Activated T-cell treated with anti-CD3 and anti-CD28 coated beads, Interleukin-2, amount 50 U/mL, for 24 hours (primary cell): Measurements from ENCODE around the gene GPR22.
A peak's percentile ranks its signal among the peaks of the same experiment; 100 is the strongest.

Experiments
- DNase-seq: peaks from one replicate; pipeline ENCODE4 v3.0.0-alpha.2; 2020
- H3K27ac Mint-ChIP-seq: 2 replicates; pipeline ENCODE4 v1.8.0; 2020; ENCODE audit warnings: mild to moderate bottlenecking, mixed read lengths
- H3K27me3 Mint-ChIP-seq: 2 replicates; pipeline ENCODE4 v1.8.0; 2020; ENCODE audit warnings: mixed read lengths
- H3K36me3 Mint-ChIP-seq: 2 replicates; pipeline ENCODE4 v1.8.0; 2020; ENCODE audit warnings: low read depth, mixed read lengths
- H3K4me1 Mint-ChIP-seq: 2 replicates; pipeline ENCODE4 v1.8.0; 2020; ENCODE audit warnings: low read depth, mixed read lengths
- H3K4me3 Mint-ChIP-seq: 2 replicates; pipeline ENCODE4 v1.8.0; 2020; ENCODE audit warnings: mild to moderate bottlenecking, moderate library complexity, mixed read lengths
- H3K9me3 Mint-ChIP-seq: 2 replicates; pipeline ENCODE4 v1.8.0; 2020; ENCODE audit warnings: mixed read lengths

Gene GPR22

DNA sequence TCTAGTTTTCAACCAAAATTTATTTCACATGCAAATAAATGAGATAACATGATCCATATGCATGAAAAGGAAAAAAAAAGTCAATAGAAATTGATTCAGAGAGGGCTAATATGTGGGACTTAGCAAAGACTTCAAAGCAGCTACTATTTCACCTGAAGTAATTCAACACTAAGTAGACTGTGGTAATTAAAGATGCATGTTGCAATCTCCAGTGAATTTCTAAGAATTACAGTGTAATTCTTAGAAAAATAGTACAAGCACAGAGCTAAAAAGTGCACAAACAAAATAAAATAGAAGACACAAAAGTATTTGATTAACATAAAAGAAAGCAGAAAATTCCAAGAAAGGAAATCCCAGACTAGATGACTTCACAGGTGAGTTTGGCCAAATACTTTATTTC is 25.7 kb downstream of the GPR22 start:
- H3K27me3 Mint-ChIP-seq = no peaks in the 10 kb centered on the region

DNA sequence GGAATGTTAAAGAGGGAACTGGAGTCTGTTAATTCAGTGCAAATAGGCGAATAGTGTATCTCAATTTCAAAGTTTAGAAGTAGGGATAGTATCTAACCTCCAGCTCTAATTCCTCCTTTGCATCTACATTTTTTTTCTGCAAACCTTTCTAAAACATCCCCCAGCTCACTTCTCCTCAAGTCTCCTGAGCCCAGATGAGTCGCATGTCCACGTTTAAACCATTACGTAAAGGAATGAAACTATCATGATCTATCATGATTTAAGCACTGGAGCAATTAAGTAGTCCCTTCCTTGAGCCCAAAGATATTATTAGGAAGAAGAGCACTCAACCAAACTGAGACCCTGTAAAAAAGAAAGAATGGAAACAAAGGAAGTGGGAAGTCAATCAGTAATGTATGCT is 29.9 kb downstream of the GPR22 start:
- Mint-ChIP-seq H3K4me1 (peaks cover 35% of the 10 kb centered on the region), H3K27ac (no peak overlapping the region), H3K27me3 (no peaks in the 10 kb centered on the region), H3K36me3 (peaks cover 23% of the 10 kb centered on the region), H3K4me3 (no peak overlapping the region), H3K9me3 (no peaks in the 10 kb centered on the region)
- DNase-seq = no peak

More for the DNA sequence above, 25.7 kb downstream of the GPR22 start:
- Mint-ChIP-seq H3K4me3 (no peak overlapping the region), H3K36me3 (peaks cover 26% of the 10 kb centered on the region), H3K27ac (no peak overlapping the region), H3K4me1 (peaks cover 41% of the 10 kb centered on the region), H3K9me3 (no peaks in the 10 kb centered on the region)
- DNase-seq = no peak

DNA sequence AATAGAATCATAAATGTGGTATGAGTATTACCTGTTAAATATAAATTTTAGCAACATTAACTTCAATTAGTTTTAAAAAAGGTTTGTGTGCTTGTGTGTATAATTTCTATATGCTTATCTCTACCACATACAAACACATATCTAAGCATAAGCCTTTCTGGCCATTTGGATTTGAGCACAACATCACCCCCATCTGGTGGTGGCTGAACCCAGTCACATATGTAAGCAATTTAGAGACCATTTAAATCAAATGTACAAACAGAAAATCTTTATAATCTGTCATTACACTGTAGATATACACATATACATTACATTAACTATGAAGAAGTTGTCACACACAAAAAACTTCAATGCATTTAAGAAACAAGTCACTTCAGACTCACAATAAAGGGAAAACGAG is 31.7 kb downstream of the GPR22 start:
- Mint-ChIP-seq H3K4me1 (peaks cover 33% of the 10 kb centered on the region), H3K9me3 (no peaks in the 10 kb centered on the region), H3K4me3 (no peak overlapping the region), H3K27ac (no peak overlapping the region), H3K36me3 (peaks cover 34% of the 10 kb centered on the region), H3K27me3 (no peaks in the 10 kb centered on the region)
- no peak for DNase-seq

DNA sequence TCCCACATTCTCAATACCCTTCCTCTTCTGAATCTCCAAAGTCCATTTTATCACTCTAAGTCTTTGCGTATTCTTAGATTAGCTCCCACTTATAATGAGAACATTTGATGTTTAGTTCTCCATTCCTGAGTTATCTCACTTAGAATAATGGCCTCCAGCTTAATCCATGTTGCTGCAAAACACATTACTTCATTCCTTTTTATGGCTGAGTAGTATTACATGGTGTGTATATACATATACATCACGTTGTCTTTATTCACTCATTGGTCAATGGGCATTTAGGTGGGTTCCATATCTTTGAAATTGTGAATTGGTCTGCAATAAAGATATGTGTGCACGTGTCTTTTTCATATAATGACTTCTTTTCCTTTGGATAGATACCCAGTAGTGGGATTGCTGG is 32.3 kb downstream of the GPR22 start:
- no peaks in the 10 kb centered on the region for H3K9me3 Mint-ChIP-seq
- no peak overlapping the region for H3K27ac Mint-ChIP-seq
- H3K4me3 Mint-ChIP-seq = no peak overlapping the region
- H3K27me3 Mint-ChIP-seq = no peaks in the 10 kb centered on the region
- peaks cover 31% of the 10 kb centered on the region for H3K4me1 Mint-ChIP-seq
- H3K36me3 Mint-ChIP-seq = peaks cover 32% of the 10 kb centered on the region
- DNase-seq = no peak

DNA sequence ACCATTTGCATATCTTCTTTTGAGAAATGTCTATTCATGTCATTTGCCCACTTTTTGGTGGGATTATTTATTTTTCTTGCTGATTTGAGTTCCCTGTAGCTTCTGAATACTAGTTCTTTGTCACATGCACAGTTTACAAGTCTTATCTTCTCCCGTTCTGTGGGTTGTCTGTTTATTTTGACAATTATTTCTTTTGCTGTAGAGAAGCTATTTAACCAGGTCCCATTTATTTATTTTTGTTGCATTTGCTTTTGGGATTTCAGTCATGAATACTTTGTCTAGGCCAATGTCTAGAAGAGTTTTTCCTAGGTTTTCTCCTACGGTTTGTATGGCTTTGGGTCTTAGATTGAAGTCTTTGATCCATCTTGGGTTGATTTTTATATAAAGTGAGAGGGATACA is 32.9 kb downstream of the GPR22 start:
- H3K36me3 Mint-ChIP-seq = peaks cover 33% of the 10 kb centered on the region
- H3K27ac Mint-ChIP-seq = no peak overlapping the region
- no peaks in the 10 kb centered on the region for H3K27me3 Mint-ChIP-seq
- no peak overlapping the region for H3K4me3 Mint-ChIP-seq
- H3K9me3 Mint-ChIP-seq = no peaks in the 10 kb centered on the region
- no peak for DNase-seq
- H3K4me1 Mint-ChIP-seq = peaks cover 33% of the 10 kb centered on the region

DNA sequence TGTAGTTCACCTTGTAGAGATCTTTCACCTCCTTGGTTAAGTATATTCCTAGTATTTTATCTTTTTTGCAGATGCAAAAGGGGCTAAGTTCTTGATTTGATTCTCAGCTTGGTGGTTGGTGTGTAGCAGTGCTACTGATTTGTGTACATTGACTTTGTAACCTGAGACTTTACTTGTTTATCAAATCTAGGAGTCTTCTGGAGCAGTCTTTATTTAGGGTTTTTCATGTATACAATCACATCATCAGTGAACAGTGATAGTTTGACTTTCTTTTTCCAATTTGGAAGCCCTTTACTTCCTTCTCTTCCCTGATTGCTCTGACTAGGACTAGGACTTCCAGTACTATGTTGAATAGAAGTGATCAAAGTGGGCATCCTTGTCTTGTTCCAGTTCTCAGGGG is 33.8 kb downstream of the GPR22 start:
- Mint-ChIP-seq H3K36me3 (peaks cover 31% of the 10 kb centered on the region), H3K27ac (no peak overlapping the region), H3K9me3 (no peaks in the 10 kb centered on the region), H3K4me1 (peaks cover 29% of the 10 kb centered on the region), H3K27me3 (no peaks in the 10 kb centered on the region), H3K4me3 (no peak overlapping the region)
- DNase-seq = no peak

DNA sequence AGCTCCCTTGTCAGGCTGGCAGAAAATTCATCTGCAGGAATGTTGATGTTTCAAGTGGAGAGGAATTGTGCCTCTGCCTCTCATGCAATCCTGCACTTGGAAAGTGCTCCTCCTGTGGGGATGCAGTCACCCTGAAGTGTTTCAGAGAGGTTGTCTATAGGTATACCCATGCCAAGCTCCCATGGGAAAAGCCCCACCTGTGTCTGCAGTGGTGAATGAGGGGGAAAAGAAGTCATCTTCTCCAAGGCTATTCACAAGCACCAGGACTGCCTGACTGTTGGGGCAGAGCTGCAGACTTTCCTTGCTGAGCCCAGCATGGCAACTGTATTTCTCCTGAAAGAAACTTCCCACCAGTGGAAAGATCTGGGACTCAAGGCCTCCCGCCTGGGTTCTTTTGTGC is 35.5 kb downstream of the GPR22 start:
- Mint-ChIP-seq H3K27ac (no peak overlapping the region), H3K36me3 (peaks cover 26% of the 10 kb centered on the region), H3K9me3 (no peaks in the 10 kb centered on the region), H3K4me1 (peaks cover 32% of the 10 kb centered on the region), H3K27me3 (no peaks in the 10 kb centered on the region), H3K4me3 (no peak overlapping the region)
- no peak for DNase-seq

DNA sequence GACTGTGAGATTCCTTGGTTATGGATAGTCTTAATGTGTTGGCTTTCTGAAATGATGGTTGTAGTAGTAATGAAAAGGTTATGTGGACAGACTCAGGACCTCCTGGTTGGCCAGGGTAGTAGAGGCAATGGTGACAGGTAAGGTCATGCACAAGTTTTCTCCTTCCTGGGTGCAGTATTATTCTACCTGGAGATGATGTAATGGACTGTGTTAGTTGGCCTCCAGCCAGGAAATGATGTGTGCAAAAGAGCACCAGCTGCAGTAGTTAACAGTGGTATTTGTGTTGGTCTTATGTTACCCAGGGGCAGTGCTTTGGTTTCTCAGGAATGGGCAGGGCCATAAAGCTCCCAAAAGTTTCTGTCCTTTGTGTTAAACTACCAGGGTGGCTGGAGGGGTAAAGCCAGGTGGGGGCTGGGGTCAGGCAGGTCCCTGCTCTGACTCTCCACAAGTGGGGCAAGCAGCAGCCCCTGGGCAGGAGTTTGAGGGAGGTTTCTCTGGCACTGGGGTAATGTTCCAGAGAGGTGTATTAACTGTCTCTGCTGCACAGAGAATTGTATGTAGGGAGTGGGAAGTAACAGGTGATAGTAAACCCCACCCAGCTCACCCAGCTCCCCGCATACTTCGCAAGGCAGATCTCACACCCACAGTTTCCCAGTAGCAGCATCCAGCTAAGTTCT is 36.3 kb downstream of the GPR22 start:
- Mint-ChIP-seq H3K27ac (peak overlapping the region; percentile 19), H3K9me3 (no peaks in the 10 kb centered on the region), H3K27me3 (no peaks in the 10 kb centered on the region), H3K36me3 (peaks cover 31% of the 10 kb centered on the region), H3K4me1 (peaks cover 36% of the 10 kb centered on the region), H3K4me3 (no peak overlapping the region)
- no peak for DNase-seq

DNA sequence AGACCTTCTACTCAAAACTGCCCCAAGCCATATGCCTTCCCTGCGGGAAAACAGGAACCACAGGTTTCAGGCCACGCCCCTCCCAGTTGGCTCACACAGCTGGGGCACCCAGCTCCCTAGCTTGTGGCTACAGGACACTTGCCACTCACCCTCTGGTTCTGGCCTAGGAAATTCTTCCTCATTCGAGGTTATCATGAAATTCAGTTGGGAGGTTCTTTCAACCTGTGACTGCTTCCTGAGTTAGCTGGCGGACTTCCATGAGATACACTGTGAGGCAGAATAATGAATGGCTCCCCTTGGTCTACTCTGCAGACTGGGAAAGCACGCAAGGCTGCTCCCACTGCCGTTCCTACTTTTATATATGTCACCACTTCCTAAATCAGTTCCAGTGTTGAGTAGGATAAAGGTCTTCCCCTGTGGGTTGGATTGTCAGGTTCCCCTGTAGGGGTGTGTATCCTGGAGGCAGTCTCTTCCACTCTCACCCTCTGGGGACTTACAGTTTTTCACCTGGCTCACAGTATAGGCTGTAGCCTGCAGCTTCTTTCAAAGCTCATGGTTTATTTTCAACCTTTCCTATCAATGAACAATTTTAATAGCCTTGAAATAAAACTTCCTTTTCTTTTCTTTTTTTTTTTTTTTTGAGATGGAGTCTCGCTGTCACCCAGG is 37.0 kb downstream of the GPR22 start:
- DNase-seq = no peak
- H3K4me1 Mint-ChIP-seq = peaks cover 38% of the 10 kb centered on the region
- peaks cover 34% of the 10 kb centered on the region for H3K36me3 Mint-ChIP-seq
- H3K9me3 Mint-ChIP-seq = no peaks in the 10 kb centered on the region
- no peak overlapping the region for H3K4me3 Mint-ChIP-seq
- H3K27me3 Mint-ChIP-seq = no peaks in the 10 kb centered on the region
- H3K27ac Mint-ChIP-seq = no peak overlapping the region
